GM19193 (cell line): ENCODE results near the gene DGCR8.

ENCODE experiments used
- POLR2A ChIP-seq: IDR thresholded peaks from 4 replicates; pipeline ENCODE4 v1.6.1; 2011; ENCODE audit not compliant: insufficient read depth, insufficient read length; ENCODE audit errors: extremely low read depth

DGCR8 gene

DNA sequence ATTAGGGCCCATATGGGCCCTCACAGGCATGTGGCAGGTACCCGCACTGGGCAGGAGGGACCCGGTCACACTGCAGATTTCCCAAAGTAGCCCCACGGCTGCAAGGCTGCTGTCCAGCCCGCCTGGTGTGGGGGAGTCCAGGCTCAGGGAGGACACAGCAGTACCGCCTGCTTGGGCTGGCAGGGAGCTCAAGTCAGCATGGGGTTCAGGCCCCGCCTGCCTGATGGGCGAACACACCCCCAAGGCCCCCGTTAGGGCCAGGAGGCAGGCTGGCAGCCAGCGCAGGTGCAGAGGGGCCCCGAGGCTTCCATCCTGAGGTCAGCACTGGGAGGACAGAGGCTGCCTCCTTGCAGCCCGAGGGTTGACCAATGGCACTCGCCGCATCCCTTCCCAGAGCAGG lies 57.1 kb downstream of the DGCR8 start:
- TF ChIP-seq POLR2A, result no peak

DNA sequence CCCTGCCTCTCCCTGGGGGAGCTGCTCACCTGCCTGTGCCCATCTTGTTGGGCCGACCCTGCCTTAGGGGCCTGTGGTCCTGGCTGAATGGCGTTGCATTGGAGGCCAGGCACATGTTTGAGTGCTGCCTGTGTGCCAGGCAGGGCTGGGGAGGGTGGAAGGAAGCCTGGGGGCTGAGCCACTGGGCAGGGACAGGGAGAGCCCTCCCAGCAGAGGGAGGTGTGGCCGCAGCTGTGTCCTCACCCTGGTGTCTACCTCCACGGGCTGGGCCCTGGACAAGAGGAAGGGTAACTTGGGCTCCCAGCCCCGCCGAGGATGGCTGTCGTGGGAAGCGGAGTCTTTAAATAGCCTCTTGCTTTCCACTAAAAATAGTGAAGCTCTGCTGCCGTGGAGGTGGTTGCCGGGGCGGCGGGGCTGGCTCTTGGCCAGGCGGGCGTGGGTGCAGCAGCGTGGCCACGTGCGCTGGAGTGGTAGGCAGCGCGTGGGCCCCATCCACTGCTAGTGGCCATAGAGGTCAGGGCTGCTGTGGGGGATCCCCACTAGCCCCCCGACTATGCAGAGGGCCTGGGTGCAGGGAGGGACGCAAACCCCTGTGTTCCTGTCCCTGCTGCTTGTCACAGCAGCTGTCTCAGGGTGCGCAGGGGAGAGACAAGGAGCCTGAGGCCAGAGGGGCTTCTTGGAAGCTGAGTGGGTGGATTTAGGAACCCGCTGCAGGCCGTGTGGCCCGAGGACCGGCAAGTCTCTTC lies 57.8 kb downstream of the DGCR8 start:
- no peak for TF ChIP-seq POLR2A

DNA sequence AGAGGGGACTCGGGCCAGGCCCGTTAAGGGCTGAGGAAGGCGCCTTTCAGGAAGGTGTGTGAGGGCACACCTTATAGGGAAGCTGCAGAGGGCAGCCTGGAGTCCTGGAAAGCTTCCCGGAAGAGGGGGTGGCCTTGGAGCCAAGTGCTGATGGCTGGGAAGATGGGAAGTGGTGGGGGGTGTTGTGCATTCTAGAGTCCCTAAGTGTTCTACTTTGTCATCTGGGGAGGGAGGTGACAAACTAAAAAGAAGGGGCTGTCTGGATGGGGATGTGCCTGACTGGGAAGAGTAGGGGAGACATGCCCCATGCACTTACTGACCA lies 58.3 kb downstream of the DGCR8 start:
- no peak for TF ChIP-seq POLR2A

DNA sequence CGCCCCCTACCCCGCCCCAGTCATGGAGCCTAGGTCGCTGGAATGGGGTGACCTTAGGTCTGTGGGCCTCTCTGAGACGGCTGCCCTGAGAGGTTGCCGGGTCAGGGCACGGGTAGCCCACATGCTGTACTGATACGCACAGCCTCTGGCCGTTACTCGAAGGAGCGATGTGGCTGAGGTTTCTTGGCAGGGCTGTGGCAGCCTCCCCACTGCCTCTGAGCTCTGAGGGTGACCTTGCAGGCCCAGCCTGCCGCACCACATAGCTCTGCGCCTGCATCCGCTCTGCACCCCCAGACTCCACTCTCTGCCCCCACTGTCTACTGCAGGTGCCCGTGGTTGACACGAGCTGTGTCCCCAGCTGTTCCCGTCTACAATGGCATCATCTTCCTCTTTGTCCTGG lies 58.8 kb downstream of the DGCR8 start:
- TF ChIP-seq POLR2A, result no peak

DNA sequence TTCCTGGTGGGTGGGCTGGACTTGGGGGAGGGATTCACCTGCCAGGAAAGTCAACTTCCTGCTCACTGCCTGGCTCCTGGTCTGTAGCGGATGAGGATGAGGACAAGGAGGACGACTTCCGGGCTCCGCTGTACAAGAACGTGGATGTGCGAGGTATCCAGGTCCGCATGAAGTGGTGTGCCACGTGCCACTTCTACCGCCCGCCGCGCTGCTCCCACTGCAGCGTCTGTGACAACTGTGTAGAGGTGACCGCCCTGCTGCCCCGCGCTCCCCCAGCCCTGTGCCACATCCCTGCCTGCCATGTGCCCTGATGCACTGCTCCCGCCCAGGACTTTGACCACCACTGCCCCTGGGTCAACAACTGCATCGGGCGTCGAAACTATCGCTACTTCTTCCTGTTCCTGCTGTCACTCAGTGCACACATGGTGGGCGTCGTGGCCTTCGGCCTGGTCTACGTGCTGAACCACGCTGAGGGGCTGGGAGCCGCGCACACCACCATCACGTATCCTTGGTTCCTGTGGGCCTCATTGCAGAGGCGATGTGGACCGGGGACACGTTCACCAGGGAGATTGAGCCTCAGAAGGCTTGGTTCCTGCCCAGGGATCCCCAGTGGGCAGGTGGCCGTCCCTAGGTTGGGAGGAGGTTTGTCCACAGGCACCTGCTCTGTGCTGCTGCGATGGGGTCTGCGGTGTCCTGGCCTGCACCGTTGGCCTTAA lies 59.5 kb downstream of the DGCR8 start:
- TF ChIP-seq POLR2A, result no peak

DNA sequence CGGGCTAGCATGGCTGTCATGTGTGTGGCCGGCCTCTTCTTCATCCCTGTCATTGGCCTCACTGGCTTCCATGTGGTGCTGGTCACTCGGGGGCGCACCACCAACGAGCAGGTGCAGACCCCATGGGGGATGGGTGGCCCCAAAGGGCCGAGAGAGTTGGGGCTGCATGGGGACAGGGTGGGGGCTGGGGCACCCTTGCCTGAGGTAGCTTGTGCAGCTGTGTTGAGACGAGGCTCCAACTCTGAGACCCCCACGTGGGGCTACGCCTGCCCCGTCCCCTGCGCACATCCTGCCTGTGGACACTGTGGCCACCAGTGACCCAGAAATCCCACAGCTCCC lies 60.0 kb downstream of the DGCR8 start:
- no peak for TF ChIP-seq POLR2A

DNA sequence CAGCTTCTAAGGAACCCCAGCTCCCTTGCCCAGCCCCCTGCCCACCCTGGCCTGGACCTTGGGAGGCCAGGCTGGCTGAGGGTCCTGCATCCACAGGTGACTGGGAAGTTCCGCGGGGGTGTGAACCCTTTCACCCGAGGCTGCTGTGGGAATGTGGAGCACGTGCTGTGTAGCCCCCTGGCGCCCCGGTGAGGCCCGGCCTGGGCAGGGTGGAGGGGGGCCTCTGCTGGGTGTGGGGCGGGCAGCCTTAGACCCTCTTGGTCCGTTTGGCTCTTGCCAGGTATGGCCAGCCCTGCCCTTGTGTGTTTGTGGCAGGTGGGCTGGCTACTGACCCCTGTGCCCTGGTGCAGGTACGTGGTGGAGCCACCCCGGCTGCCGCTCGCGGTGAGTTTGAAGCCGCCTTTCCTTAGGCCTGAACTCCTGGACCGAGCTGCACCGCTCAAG lies 60.5 kb downstream of the DGCR8 start:
- TF ChIP-seq POLR2A, result no peak

DNA sequence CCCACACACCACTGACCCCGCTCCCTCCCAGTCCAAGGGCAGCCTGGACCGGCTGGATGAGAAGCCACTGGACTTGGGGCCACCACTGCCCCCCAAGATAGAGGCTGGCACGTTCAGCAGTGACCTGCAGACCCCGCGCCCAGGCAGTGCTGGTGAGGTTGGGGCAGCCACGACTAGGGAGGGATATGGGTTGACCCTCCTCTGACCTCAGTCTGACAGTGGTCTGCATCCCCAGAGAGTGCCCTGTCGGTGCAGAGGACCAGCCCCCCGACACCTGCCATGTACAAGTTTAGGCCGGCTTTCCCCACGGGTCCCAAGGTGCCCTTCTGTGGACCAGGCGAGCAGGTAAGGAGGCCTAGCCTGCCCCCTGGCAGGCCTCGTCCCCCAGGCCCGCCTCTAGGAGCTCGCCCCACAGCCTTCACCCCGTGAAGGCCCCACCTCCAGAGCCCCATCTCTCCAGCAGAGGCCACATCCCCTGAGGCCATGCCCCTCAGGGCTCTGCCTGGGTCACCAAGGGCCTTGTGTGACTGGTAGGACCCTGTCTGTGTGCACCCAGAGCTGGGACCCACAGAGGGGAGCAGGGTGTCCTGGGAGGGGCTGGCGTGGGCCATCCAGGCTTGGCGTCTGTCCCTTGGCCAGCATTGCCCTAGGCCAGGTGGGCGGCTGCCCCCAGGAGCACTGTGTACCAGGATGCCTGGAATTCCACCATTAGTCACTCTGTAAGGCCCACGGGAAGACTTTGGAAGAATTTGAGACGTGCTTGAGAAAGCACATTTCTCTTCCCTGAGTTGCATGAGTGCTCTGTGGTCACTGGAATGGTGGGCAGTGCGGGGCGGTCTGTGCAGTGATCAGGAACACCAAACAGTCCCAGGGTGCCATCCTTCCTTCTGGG lies 61.4 kb downstream of the DGCR8 start:
- TF ChIP-seq POLR2A, result no peak

DNA sequence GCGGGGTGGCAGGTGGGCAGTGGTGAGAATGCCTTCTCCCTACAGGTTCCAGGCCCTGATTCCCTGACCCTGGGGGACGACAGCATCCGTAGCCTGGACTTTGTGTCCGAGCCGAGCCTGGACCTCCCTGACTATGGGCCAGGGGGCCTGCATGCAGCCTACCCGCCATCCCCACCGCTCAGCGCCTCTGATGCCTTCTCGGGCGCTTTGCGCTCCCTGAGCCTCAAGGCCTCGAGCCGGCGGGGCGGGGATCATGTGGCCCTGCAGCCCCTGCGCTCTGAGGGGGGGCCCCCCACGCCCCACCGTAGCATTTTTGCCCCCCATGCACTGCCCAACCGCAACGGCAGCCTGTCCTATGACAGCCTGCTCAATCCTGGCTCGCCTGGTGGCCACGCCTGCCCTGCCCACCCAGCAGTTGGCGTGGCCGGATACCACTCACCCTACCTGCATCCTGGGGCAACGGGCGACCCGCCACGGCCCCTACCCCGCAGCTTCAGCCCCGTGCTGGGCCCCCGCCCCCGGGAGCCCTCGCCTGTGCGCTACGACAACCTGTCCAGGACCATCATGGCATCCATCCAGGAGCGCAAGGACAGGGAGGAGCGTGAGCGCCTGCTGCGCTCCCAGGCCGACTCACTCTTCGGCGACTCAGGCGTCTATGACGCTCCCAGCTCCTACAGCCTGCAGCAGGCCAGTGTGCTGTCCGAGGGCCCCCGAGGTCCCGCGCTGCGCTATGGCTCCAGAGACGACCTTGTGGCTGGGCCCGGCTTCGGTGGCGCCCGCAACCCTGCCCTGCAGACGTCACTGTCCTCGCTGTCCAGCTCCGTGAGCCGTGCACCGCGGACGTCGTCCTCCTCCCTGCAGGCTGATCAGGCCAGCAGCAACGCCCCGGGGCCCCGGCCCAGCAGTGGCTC lies 62.9 kb downstream of the DGCR8 start:
- no peak for TF ChIP-seq POLR2A

DNA sequence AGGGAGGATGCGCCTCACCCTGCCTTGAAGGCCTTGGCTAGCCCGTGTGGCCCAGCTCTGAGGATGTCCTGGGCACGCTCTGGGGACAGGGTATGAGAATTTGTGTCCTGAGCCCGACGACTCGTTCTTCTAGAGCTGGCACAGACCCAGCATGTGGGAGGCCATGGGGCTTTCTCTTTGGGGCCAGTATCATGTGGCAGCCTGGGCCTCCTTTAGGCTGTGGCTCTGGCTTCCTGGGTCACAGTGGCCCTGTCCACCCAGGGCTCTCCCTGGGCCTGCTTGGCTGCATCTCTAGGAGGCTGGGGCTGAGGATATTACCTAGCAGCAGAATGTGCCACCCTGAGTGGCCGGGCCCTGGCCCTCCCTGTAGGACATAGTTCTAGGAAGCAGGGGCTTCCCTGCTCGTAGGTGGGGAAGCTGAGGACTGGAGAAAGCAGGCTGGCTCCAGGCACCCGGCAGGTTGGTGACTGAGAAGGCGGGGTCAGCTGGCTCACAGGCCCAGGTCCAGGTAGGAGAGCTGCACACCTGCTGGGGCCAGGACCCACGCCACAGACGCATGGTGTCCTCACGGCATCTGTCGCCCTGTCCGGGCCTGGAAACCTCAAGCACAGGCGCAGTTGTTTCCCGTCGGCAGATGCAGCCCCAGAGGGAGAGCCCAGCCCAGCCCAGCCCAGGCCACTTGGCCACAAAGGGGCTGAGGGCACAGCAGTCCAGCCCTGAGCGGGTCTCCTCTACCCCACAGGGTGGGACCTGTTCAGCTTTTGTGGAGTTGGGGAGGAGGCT lies 64.0 kb downstream of the DGCR8 start:
- no peak for TF ChIP-seq POLR2A

DNA sequence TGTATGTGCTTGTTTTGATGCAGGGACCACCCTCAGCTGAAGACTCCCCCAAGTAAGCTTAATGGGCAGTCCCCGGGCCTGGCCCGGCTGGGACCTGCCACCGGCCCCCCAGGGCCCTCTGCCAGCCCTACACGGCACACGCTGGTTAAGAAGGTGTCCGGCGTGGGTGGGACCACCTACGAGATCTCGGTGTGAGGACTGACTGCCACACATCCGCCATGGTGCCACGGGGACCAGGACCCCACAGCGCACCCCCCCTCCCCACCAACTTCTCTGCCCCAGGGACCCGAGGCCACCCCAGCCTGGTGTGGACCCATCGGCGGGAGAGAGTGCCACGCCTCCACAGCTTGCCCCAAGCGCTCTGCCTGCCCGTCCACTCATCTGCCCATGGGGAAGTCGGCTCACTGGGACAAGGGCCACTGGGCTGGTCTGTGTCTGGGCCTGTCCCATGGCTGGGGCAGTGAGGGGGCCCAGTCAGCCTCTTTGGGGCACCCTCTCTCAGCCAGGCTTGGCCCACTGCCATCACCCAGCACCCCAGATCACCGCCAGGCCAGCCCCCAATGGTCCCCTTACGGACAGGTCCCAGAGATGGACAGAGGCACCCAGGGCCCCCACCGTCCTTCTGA lies 65.3 kb downstream of the DGCR8 start:
- no peak for TF ChIP-seq POLR2A

DNA sequence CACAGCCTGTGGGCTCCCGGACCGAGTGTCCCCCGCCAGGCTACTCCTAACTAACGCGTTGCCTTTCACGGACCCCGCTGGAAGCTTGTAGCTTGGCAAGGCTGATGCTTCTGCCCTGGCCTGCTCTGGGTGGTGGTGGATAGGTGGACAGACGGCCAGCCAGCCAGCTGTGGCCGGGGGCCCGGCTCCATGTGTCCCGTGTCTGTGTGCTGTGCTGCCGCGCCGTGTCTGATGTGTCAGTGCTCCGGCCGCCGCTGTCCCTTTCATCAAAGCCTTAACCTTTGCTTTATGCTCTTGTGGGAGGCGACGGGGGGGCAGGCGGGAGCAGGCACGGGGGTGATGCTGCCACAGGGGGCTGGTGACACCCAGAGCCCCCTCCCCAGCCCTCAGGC lies 65.8 kb downstream of the DGCR8 start:
- no peak for TF ChIP-seq POLR2A

DNA sequence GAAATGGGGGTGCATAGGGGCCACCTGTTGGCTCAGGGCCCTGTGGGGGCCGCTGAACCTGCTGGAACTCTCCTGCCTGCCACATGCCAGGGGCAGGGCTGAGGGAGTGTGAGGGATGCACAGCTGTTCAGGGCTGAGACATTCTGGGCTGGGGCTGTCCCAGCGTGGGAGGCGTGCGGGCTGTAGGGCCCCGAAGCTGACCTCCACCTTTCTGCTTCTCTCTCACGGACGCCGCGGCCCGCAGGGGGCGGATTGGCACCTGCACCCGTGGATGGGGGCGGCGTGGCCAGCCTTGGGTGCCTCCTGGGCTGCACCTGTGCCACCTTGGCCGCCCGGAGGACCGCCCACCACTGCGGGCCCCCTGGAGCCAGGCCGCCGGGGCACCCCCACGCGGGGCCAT lies 66.7 kb downstream of the DGCR8 start:
- TF ChIP-seq POLR2A, result no peak
